Smooth muscle cell (in vitro differentiated cells): ENCODE data around the gene CCL25. TPM values are rescaled to one million over a fixed set of nuclear protein-coding genes. Genes with fewer than 3 reads are reported as not detected.

Experiments
- DNase-seq: peaks from one replicate; lab custom pipeline; 2025; ENCODE audit not compliant: unreplicated experiment; lab: John Stamatoyannopoulos, UW
- H2AFZ ChIP-seq: fragments of 200-600 bp; sonication (generic); 2 replicates; pipeline ENCODE4 v1.6.0; 2016; ENCODE audit warnings: antibody characterized with exemption, low read depth, mild to moderate bottlenecking
- H3F3A ChIP-seq: fragments of 200-600 bp; sonication (generic); 2 replicates; pipeline ENCODE4 v1.6.0; 2017; ENCODE audit warnings: antibody characterized with exemption, low read depth
- H3K27ac ChIP-seq: fragments of 200-600 bp; sonication (generic); 2 replicates; pipeline ENCODE4 v1.5.1; 2016; ENCODE audit warnings: low read depth, mild to moderate bottlenecking
- H3K27me3 ChIP-seq: fragments of 200-600 bp; sonication (generic); 2 replicates; pipeline ENCODE4 v1.6.1; 2016; ENCODE audit warnings: low read depth, mild to moderate bottlenecking
- H3K36me3 ChIP-seq: fragments of 200-600 bp; sonication (generic); 2 replicates; pipeline ENCODE4 v1.5.1; 2016; ENCODE audit warnings: low read depth
- H3K4me1 ChIP-seq: fragments of 200-600 bp; sonication (generic); 2 replicates; pipeline ENCODE4 v1.5.1; 2016; ENCODE audit warnings: low read depth
- H3K4me2 ChIP-seq: fragments of 200-600 bp; sonication (generic); 2 replicates; pipeline ENCODE4 v1.6.0; 2016; ENCODE audit warnings: mild to moderate bottlenecking
- H3K4me3 ChIP-seq: fragments of 200-600 bp; sonication (generic); 2 replicates; pipeline ENCODE4 v1.5.1; 2016; ENCODE audit warnings: mild to moderate bottlenecking
- H3K79me2 ChIP-seq: fragments of 200-600 bp; sonication (generic); 2 replicates; pipeline ENCODE4 v1.6.0; 2016; ENCODE audit warnings: low read depth, mild to moderate bottlenecking
- H3K9ac ChIP-seq: fragments of 200-600 bp; sonication (generic); 2 replicates; pipeline ENCODE4 v1.6.0; 2016; ENCODE audit warnings: low read depth
- H3K9me3 ChIP-seq: fragments of 200-600 bp; sonication (generic); replicated peaks from 2 replicates; pipeline ENCODE4 v1.5.1; 2016; ENCODE audit warnings: low read depth
- H4K20me1 ChIP-seq: fragments of 200-600 bp; sonication (generic); 2 replicates; pipeline ENCODE4 v1.6.0; 2016; ENCODE audit warnings: low read depth
- WGBS: methylation state at CpG from one replicate; pipeline ENCODE4 v1.1.7; 2016; ENCODE audit warnings: low lambda C conversion rate; 5-methylcytosine and 5-hydroxymethylcytosine counted together
- polyA plus RNA-seq: library from polyadenylated mRNA; unstranded; fragments of >200 nt; fragmentation: Nextera tagmentation; extraction: Ambion mirVana; gene quantifications from 2 replicates; pipeline ENCODE4 v1.2.1, GENCODE V29; 2016
- total RNA-seq: library from RNA; depleted of rRNA; stranded (reverse); fragments of >200 nt; gene quantifications from 2 replicates; pipeline ENCODE4 v1.2.3, GENCODE V29; 2014
- TF ChIP-seq, protein P1 (sequence below): fragments of 200-600 bp; sonication (generic); IDR thresholded peaks from 2 replicates; pipeline ENCODE4 v1.5.1; 2017; ENCODE audit warnings: borderline replicate concordance, mild to moderate bottlenecking, antibody characterized with exemption; ENCODE audit not compliant: insufficient read depth, poor library complexity, severe bottlenecking

Gene CCL25
- total and polyA plus RNA-seq, 2 experiments from 2014 or later = 0.91 TPM; not detected in 1

DNA sequence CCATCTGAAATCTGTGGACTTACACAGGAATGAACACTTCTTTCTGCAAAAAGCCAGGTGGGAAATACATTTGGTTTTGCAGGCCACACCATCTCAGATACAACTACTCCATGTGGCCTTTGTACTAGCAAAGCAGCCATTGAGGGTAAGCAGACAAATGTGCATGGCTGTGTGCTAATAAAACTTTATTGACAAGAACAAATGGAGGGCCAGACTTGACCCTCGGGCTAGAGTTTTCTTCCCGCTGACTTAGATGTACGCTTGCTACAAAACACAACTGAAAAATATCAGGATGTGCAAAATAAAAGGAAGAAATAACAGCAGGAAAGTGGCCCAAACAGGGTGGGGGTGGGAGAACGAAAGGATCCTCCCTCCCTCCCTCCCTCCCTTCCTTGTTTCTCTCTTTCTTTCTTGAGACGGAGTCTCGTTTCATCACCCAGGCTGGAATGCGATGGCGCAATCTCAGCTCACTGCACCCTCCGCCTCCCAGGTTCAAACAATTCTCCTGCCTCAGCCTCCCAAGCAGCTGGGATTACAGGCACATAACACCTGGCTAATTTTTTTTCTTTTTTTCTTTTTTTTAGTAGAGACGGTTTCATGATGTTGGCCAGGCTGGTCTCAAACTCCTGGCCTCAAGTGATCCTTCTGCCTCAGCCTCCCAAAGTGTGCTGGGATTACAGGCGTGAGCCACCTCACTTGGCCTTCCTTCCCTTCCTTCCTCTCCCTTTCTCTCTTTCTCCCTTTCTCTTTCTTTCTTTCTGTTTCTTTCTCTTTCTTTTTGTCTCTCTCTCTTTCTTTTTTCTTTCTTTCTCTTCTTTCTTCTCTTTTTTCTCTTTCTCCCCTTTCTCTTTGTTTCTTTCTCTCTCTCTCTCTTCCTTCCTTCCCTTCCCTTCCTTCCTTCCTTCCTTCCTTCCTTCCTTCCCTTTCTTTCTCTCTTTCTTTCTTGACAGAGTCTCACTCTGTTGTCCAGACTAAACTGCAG lies 29.3 kb downstream of the CCL25 start:
- Histone ChIP-seq H3K4me1 (no peaks in the 10 kb centered on the region), H3F3A (no peaks in the 10 kb centered on the region), H4K20me1 (no peaks in the 10 kb centered on the region), H3K27me3 (no peaks in the 10 kb centered on the region), H3K9ac (no peak overlapping the region), H3K9me3 (no peaks in the 10 kb centered on the region), H3K36me3 (no peaks in the 10 kb centered on the region), H3K4me2 (no peak overlapping the region), H2AFZ (no peak overlapping the region), H3K79me2 (no peaks in the 10 kb centered on the region), H3K4me3 (no peak overlapping the region), H3K27ac (no peak overlapping the region)
- WGBS = 85% methylated on average over 8 of the region's 11 CpGs
- no peak for DNase-seq
- TF ChIP-seq, protein P1, sequence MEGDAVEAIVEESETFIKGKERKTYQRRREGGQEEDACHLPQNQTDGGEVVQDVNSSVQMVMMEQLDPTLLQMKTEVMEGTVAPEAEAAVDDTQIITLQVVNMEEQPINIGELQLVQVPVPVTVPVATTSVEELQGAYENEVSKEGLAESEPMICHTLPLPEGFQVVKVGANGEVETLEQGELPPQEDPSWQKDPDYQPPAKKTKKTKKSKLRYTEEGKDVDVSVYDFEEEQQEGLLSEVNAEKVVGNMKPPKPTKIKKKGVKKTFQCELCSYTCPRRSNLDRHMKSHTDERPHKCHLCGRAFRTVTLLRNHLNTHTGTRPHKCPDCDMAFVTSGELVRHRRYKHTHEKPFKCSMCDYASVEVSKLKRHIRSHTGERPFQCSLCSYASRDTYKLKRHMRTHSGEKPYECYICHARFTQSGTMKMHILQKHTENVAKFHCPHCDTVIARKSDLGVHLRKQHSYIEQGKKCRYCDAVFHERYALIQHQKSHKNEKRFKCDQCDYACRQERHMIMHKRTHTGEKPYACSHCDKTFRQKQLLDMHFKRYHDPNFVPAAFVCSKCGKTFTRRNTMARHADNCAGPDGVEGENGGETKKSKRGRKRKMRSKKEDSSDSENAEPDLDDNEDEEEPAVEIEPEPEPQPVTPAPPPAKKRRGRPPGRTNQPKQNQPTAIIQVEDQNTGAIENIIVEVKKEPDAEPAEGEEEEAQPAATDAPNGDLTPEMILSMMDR = no peak

DNA sequence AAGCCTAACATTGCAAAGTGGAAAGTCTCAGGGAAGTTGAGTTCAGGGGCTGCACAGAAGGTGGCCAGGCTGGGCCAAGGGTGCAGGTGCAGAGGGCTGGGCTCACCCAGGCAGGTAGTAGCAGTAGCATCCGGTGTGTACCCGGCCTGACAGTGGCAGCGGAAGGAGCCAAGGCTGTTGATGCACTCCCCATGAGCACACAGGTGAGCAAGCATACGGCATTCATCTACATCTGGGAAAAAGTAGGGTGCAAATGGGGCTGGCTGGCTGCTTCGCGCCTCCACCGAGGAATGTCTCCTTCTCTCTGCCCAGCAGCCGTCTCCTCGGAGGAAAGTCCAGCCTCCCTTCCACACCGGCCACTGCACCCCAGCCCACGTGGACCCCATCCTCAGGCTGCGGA lies 30.6 kb downstream of the CCL25 start:
- Histone ChIP-seq H3K36me3 (no peaks in the 10 kb centered on the region), H2AFZ (no peak overlapping the region)
- no peak for DNase-seq

DNA sequence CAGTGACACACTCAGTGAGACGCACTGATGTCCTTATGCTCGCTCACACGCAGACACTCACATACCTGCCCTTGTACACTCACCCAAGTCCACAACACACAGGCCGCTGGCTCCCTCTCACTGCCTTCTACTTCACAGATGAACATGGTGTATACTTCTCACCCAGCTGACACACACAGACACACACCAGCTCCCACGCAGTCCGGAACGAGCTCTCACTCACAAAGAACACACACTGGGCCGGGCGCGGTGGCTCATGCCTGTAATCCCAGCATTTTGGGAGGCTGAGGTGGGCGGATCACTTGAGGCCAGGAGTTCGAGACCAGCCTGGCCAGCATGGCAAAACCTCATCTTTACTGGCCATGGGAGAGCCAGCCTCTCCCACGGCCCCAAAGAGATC lies 31.6 kb downstream of the CCL25 start:
- no peak for DNase-seq
- WGBS = 94% methylated on average over 13 of the region's 13 CpGs
- H4K20me1 ChIP-seq = no peaks in the 10 kb centered on the region
- no peaks in the 10 kb centered on the region for H3F3A ChIP-seq
- no peaks in the 10 kb centered on the region for H3K79me2 ChIP-seq
- no peak overlapping the region for H3K27ac ChIP-seq
- no peak overlapping the region for H3K4me2 ChIP-seq
- no peak overlapping the region for H3K4me3 ChIP-seq
- H2AFZ ChIP-seq = no peak overlapping the region
- H3K27me3 ChIP-seq = no peaks in the 10 kb centered on the region
- no peaks in the 10 kb centered on the region for H3K4me1 ChIP-seq
- TF ChIP-seq, protein P1 = no peak
- H3K36me3 ChIP-seq = no peaks in the 10 kb centered on the region
- H3K9ac ChIP-seq = no peak overlapping the region
- no peaks in the 10 kb centered on the region for H3K9me3 ChIP-seq

More for the DNA sequence above, 30.6 kb downstream of the CCL25 start:
- no peaks in the 10 kb centered on the region for H3K79me2 ChIP-seq
- no peak overlapping the region for H3K4me3 ChIP-seq
- WGBS = 94% methylated on average over 12 of the region's 12 CpGs
- no peak overlapping the region for H3K4me2 ChIP-seq
- TF ChIP-seq, protein P1 = no peak
- no peaks in the 10 kb centered on the region for H3F3A ChIP-seq
- no peaks in the 10 kb centered on the region for H4K20me1 ChIP-seq
- no peaks in the 10 kb centered on the region for H3K9me3 ChIP-seq
- no peak overlapping the region for H3K27ac ChIP-seq
- H3K27me3 ChIP-seq = no peaks in the 10 kb centered on the region
- H3K4me1 ChIP-seq = no peaks in the 10 kb centered on the region
- H3K9ac ChIP-seq = no peak overlapping the region
